Nephron (organoid): ENCODE data around the gene ASCC1.
"Not testable (repeated sequence)": the region's sequence is repeated elsewhere in the genome, so short reads cannot be mapped to it uniquely, and the experiment has no call there.

Experiments
- H3K27ac Mint-ChIP-seq, 3 experiments: 2 replicates each; pipeline ENCODE4 v1.8.0; 2020; ENCODE audit warnings: mixed read lengths in 3 of 3, mild to moderate bottlenecking in 2 of 3, moderate library complexity in 1 of 3
- H3K27me3 Mint-ChIP-seq: 2 replicates; pipeline ENCODE4 v1.8.0; 2021; ENCODE audit warnings: low read depth, mild to moderate bottlenecking, moderate library complexity, mixed read lengths
- H3K36me3 Mint-ChIP-seq: 2 replicates; pipeline ENCODE4 v1.8.0; 2020; ENCODE audit warnings: low read depth, mixed read lengths
- H3K4me1 Mint-ChIP-seq: 2 replicates; pipeline ENCODE4 v1.8.0; 2020; ENCODE audit warnings: mixed read lengths
- H3K4me3 Mint-ChIP-seq, 3 experiments: 2 replicates each; pipeline ENCODE4 v1.8.0; 2020; ENCODE audit warnings: mild to moderate bottlenecking in 3 of 3, mixed read lengths in 3 of 3, moderate library complexity in 2 of 3
- H3K9me3 Mint-ChIP-seq: 2 replicates; pipeline ENCODE4 v1.8.0; 2020; ENCODE audit warnings: mixed read lengths
- TF ChIP-seq, protein P1 (sequence below), 3 experiments: fragments of 200-600 bp; sonication (generic); IDR thresholded peaks; one replicate each; pipeline ENCODE4 v1.5.0; 2021; ENCODE audit warnings: antibody characterized with exemption in 3 of 3; ENCODE audit not compliant: unreplicated experiment in 3 of 3

Gene ASCC1

GRCh38 chr10:72116372-72116771 is 99.7 kb downstream of the ASCC1 start:
- Mint-ChIP-seq H3K9me3 (peaks cover 10% of the 10 kb centered on the region), H3K27me3 (no peaks in the 10 kb centered on the region)
- TF ChIP-seq, protein P1, sequence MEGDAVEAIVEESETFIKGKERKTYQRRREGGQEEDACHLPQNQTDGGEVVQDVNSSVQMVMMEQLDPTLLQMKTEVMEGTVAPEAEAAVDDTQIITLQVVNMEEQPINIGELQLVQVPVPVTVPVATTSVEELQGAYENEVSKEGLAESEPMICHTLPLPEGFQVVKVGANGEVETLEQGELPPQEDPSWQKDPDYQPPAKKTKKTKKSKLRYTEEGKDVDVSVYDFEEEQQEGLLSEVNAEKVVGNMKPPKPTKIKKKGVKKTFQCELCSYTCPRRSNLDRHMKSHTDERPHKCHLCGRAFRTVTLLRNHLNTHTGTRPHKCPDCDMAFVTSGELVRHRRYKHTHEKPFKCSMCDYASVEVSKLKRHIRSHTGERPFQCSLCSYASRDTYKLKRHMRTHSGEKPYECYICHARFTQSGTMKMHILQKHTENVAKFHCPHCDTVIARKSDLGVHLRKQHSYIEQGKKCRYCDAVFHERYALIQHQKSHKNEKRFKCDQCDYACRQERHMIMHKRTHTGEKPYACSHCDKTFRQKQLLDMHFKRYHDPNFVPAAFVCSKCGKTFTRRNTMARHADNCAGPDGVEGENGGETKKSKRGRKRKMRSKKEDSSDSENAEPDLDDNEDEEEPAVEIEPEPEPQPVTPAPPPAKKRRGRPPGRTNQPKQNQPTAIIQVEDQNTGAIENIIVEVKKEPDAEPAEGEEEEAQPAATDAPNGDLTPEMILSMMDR (IDR thresholded peaks at IDR 0.05; ENCODE audit: unreplicated experiment in 3 of 3): no peak

DNA sequence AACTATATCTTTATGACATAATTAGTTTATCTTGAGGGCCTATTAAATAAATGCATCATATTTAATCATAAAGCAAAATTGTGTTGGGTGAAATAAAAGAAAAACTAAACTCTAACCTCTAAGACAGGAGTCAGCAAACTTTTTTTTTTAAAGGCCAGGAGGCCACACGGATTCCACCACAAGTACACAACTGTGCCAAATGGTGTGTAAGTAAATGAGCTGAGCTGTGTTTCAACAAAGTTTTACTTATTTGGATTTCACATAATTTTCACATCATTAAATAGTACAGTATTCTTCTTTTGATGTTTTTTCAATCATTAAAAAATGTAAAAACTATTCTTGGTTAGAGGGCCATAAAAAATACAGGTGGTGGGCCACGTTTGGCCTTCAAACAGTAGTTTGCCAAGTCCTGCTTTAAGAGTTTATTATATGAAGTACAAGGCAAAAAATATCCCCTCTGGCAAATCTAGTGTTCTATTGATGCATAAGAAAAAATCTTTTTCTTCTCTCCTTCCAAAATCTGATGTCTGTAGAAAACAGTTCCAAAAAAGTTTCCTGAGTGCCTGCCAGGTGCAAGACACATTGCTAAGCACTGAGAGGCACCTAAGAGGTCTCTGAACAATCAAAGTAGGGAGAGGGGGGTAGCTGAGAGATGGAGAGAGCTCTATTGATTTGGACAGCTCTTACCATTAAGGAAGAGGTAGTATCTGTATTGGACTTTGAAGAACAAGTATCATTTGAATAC is 101.2 kb downstream of the ASCC1 start:
- Mint-ChIP-seq H3K27me3 (no peaks in the 10 kb centered on the region), H3K36me3 (peaks cover 43% of the 10 kb centered on the region), H3K9me3 (peaks cover 8% of the 10 kb centered on the region), H3K27ac (peak overlapping the region in 2 of 3 experiments; percentile 53 to 86), H3K4me1 (peaks cover 18% of the 10 kb centered on the region), H3K4me3 (no peak overlapping the region)
- TF ChIP-seq, protein P1 (IDR thresholded peaks at IDR 0.05; ENCODE audit: unreplicated experiment in 3 of 3): no peak

More at GRCh38 chr10:72116372-72116771, 99.7 kb downstream of the ASCC1 start:
- no peak overlapping the region for H3K4me3 Mint-ChIP-seq
- peak overlapping the region in 1 of 3 experiments; percentile 86 for H3K27ac Mint-ChIP-seq
- H3K4me1 Mint-ChIP-seq: peaks cover 9% of the 10 kb centered on the region
- H3K36me3 Mint-ChIP-seq: peaks cover 54% of the 10 kb centered on the region

DNA sequence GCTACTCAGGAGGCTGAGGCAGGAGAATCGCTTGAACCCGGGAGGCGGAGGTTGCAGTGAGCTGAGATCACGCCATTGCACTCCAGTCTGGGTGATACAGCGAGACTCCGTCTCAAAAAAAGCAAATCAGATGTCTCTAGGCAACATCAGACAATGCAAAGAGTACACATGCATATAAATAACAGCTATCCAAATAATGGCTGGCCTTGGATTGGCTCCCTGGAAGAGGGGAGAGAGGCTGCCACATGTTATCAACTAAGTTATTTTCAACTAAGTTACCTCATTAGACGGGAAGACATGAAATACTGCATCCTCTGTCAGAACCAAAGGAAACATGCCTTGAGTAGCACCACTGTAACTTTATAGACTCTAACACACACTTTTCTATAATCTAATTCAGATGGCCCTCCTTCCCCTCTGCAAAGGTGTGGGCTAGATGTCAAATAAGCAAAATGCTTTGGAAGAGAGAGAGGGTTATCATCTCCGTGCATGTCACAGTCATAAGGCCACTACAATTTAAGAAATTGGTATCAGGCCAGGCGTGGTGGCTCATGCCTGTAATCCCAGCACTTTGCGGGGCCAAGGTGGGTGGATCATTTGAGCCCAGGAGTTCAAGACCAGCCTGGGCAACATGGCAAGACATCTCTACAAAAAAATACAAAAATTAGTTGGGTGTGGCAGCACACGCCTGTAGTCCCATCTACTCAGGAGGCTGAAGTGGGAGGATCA is 105.2 kb downstream of the ASCC1 start:
- Mint-ChIP-seq H3K4me3 (no peak overlapping the region), H3K27me3 (no peaks in the 10 kb centered on the region), H3K36me3 (peaks cover 23% of the 10 kb centered on the region), H3K4me1 (peaks cover 50% of the 10 kb centered on the region), H3K9me3 (peaks cover 4% of the 10 kb centered on the region), H3K27ac (peak overlapping the region; percentile 58 to 92 (median 67))
- TF ChIP-seq, protein P1 (IDR thresholded peaks at IDR 0.05; ENCODE audit: unreplicated experiment in 3 of 3): no peak

DNA sequence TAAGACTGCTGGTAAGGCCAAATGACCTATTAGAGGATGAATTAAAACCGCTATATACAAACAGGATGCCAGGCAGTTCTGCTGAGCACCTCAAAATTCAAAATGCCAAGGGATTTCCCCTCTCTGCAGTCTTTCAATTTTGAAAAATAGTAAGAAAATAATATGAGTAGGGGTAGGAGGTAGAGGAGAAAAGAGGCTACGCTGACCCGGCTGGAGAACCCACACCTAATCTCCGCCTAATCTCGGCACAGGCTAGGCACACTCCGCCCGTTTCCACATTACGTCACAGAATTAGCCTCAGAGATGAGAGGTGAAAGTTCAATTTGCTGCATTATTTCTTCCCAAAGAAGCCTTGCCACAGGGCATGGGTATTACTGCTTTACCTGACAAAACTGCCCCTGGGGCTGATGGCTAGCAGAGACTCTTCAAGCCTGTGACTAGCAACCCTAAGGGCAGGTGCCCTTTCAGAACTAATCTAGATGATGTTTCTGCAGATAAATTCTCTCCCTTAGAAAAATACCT is 106.4 kb downstream of the ASCC1 start:
- H3K27ac Mint-ChIP-seq: peak overlapping the region; percentile 43 to 92 (median 58)

GRCh38 chr10:72108830-72109635 is 107.0 kb downstream of the ASCC1 start:
- H3K4me1 Mint-ChIP-seq: peaks cover 50% of the 10 kb centered on the region
- no peaks in the 10 kb centered on the region for H3K27me3 Mint-ChIP-seq
- H3K4me3 Mint-ChIP-seq: no peak overlapping the region
- peaks cover 20% of the 10 kb centered on the region for H3K36me3 Mint-ChIP-seq
- H3K27ac Mint-ChIP-seq: peak overlapping the region; percentile 43 to 92 (median 58)
- H3K9me3 Mint-ChIP-seq: no peaks in the 10 kb centered on the region
- TF ChIP-seq, protein P1 (IDR thresholded peaks at IDR 0.05; ENCODE audit: unreplicated experiment in 3 of 3): no peak

More for the DNA sequence above, 106.4 kb downstream of the ASCC1 start:
- Mint-ChIP-seq H3K36me3 (peaks cover 13% of the 10 kb centered on the region), H3K4me3 (no peak overlapping the region), H3K4me1 (peaks cover 43% of the 10 kb centered on the region), H3K9me3 (no peaks in the 10 kb centered on the region), H3K27me3 (no peaks in the 10 kb centered on the region)
- TF ChIP-seq, protein P1 (IDR thresholded peaks at IDR 0.05; ENCODE audit: unreplicated experiment in 3 of 3): no peak

DNA sequence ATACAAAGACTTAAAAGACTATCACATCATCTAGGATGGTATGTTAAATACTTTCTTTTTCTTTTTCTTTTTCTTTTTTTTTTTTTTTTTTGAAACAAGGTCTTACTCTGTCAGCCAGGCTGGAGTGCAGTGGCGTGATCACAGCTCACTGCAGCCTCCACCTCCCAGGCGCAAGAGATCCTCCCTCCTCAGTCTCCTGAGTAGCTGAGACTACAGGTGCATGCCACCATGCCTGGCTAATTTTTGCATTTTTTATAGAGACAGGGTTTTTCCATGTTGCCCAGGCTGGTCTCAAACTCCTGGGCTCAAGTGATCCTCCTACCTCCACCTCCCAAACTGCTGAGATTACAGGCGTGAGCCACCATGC is 108.1 kb downstream of the ASCC1 start:
- not testable (repeated sequence) for H3K4me3 Mint-ChIP-seq, H3K27me3 Mint-ChIP-seq, H3K9me3 Mint-ChIP-seq
- peaks cover 51% of the 10 kb centered on the region for H3K4me1 Mint-ChIP-seq
- H3K27ac Mint-ChIP-seq: peak overlapping the region; percentile 79 to 92 (median 89)
- peaks cover 21% of the 10 kb centered on the region for H3K36me3 Mint-ChIP-seq
